Activated T-cell treated with anti-CD3 and anti-CD28 coated beads, Interleukin-2, amount 50 U/mL, for 72 hours (primary cell): ENCODE data around the gene FMNL3. TPM values are rescaled to one million over a fixed set of nuclear protein-coding genes. Genes with fewer than 3 reads are reported as not detected.
A peak's percentile ranks its signal among the peaks of the same experiment; 100 is the strongest.
"Not testable (repeated sequence)": the region's sequence is repeated elsewhere in the genome, so short reads cannot be mapped to it uniquely, and the experiment has no call there.

ENCODE experiments used
- ATAC-seq, 2 donors: fragments of 150-1000 bp; cut with Tn5 transposase; replicated peaks in 1 of 2; 2 replicates each; pipeline ENCODE4 v1.10.0; 2021; ENCODE audit warnings: moderate library complexity in 2 of 2, mild to moderate bottlenecking in 1 of 2
- DNase-seq, 2 donors: peaks; one replicate each; pipeline ENCODE4 v3.0.0; 2021 to 2022; ENCODE audit warnings: mixed read lengths in 1 of 2
- H3K27ac Mint-ChIP-seq: one replicate; pipeline ENCODE4 v1.8.0; 2022; ENCODE audit warnings: mild to moderate bottlenecking, moderate library complexity, mixed read lengths
- H3K27me3 Mint-ChIP-seq: one replicate; pipeline ENCODE4 v1.8.0; 2022; ENCODE audit warnings: low read depth, mixed read lengths
- H3K36me3 Mint-ChIP-seq, 2 donors: one replicate each; pipeline ENCODE4 v1.8.0; 2022; ENCODE audit warnings: mixed read lengths in 2 of 2, mild to moderate bottlenecking in 1 of 2; ENCODE audit not compliant: insufficient read depth in 2 of 2
- H3K4me1 Mint-ChIP-seq: one replicate; pipeline ENCODE4 v1.8.0; 2022; ENCODE audit warnings: low read depth, mixed read lengths
- H3K4me3 Mint-ChIP-seq, 2 donors: one replicate each; pipeline ENCODE4 v1.8.0; 2022; ENCODE audit warnings: mild to moderate bottlenecking in 2 of 2, mixed read lengths in 2 of 2, moderate library complexity in 2 of 2
- H3K9me3 Mint-ChIP-seq, 2 donors: one replicate each; pipeline ENCODE4 v1.8.0; 2022; ENCODE audit warnings: mixed read lengths in 2 of 2
- total RNA-seq, 2 donors: library from RNA; stranded (reverse); gene quantifications; one replicate each; pipeline ENCODE4 v1.2.3, GENCODE V29; 2022

Gene FMNL3
- total RNA-seq, 2 donors from 2014 or later, result 40.6 to 42.0 TPM

DNA sequence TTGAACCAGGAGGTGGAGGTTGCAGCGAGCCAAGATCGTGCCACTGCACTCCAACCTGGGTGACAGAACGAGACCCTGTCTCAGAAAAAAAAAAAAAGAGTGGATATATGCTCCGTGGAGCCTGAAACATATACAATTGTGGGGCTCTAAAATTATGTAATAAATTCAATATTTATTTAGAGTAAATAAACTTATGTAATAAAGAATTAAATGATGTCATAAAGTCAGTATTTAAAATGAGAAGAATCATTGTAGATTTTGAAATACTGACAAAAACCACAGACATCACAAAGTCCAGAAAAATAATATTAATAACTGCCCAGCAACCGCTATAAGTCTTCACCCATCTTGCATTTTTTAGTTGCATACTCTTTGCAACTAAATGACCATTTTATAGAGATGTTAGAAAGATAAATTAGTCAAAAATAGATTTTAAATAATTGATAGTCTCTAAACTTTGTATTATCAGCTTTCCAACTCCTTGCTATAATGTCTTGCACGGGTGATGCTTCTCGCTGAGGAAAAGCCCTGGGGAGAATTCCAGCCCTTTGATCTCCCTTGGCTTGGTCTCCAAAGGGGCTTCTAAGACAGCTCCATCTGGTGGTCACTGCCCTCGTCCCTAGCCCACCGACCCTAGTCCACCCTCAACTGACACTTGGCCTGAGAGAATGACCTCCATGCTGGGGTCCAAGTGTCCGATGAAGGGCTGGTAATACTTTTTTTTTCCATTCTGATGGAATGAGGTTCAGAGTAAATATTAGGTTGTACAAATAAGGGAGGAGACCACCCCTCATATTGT lies 26.2 kb upstream of the FMNL3 start:
- Mint-ChIP-seq H3K27ac (no peak overlapping the region), H3K4me3 (no peak overlapping the region), H3K4me1 (no peaks in the 10 kb centered on the region), H3K27me3 (no peaks in the 10 kb centered on the region), H3K9me3 (peaks cover 2 to 5% of the 10 kb centered on the region in 2 donors), H3K36me3 (peaks cover 4% of the 10 kb centered on the region in 2 donors)
- ATAC-seq (no peak), DNase-seq (no peak)

DNA sequence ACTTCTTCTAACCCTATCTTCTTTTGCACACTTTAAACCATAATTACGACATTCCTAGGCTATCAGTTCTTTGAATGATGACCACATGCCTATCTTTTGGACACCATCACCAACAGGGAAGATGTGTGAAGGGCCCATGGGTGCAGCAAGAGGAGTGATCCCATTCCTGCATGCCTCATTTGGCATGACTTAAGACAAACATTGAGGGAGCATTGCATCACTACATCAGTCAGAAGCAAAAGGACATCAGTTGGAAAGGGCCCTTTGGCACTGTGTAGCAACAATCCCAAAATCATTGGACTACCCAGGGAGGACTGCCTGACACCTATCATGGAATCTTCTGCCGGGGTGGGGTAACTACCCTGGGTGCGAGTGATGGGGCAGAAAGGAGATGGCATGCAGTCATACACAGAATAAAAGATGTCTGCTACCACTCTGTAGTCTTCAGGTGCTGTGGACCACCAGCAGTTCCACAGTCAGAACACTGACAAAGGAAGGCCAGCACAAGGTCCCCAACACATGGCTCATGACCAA lies 23.4 kb upstream of the FMNL3 start:
- peaks cover 4% of the 10 kb centered on the region in 2 donors for H3K36me3 Mint-ChIP-seq
- H3K4me3 Mint-ChIP-seq, result no peak overlapping the region
- H3K9me3 Mint-ChIP-seq, result peaks cover 2 to 5% of the 10 kb centered on the region in 2 donors
- H3K4me1 Mint-ChIP-seq, result no peaks in the 10 kb centered on the region
- DNase-seq, result no peak
- no peak for ATAC-seq
- H3K27ac Mint-ChIP-seq, result no peak overlapping the region
- peaks cover 5% of the 10 kb centered on the region for H3K27me3 Mint-ChIP-seq

DNA sequence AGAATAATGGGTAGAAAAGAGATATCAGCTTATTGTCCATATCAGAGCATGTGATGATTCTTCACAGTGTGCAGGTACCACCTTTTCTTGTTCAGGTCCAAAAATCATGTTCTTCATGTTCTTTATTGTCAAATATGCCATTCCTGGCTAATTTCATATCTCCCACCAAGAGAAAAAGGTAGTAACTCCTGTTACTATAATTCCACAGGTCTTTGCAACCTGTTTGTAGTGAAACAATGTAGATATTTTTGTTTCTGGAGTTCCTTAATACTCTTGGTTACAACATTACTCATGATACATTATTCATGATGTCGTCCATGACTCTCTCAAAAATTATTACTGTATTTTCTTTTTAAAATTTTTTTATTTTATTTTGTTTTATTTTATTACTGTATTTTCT lies 22.8 kb upstream of the FMNL3 start:
- ATAC-seq, result no peak
- peaks cover 1 to 3% of the 10 kb centered on the region in 2 donors for H3K9me3 Mint-ChIP-seq

DNA sequence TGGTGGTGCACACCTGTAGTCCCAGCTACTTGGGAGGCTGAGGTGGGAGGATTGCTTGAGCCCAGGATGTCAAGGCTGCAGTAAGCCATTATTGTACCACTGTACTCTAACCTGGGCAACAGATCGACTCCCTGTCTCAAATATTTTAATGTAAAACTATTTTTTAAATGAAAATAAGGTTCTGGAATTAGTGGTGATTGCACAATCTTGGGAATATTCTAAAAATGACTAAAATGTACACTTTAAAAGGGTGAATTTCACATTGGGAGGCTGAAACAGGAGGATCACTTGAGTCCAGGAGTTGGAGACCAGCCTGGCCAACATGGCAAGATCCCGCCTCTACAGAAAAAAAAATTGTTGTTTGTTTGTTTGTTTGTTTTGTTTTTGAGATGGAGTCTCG lies 21.2 kb upstream of the FMNL3 start:
- Mint-ChIP-seq H3K27ac (no peak overlapping the region), H3K9me3 (no peaks in the 10 kb centered on the region), H3K27me3 (peaks cover 5% of the 10 kb centered on the region), H3K36me3 (no peaks in the 10 kb centered on the region), H3K4me3 (no peak overlapping the region), H3K4me1 (no peaks in the 10 kb centered on the region)
- ATAC-seq, result no peak
- DNase-seq, result no peak

More for the DNA sequence above, 22.8 kb upstream of the FMNL3 start:
- DNase-seq, result no peak
- Mint-ChIP-seq H3K27ac (no peak overlapping the region), H3K4me1 (no peaks in the 10 kb centered on the region), H3K27me3 (peaks cover 5% of the 10 kb centered on the region), H3K4me3 (no peak overlapping the region), H3K36me3 (peaks cover 4% of the 10 kb centered on the region in 2 donors)

DNA sequence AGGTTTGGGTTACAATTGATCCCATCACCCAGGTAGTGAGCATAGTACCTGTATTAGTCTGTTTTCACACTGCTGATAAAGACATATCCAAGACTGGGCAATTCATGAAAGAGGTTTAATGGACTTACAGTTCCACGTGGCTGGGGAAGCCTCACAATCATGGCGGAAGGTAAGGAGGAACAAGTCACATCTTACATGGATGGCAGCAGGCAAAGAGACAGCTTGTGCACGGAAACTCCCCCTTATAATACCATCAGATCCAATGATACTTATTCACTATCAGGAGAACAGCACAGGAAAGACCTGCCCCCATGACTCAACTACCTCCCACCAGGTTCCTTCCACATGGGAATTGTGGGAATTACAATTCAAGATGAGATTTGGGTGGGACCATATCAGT lies 14.2 kb upstream of the FMNL3 start:
- not testable (repeated sequence) for ATAC-seq, H3K27ac Mint-ChIP-seq, DNase-seq, H3K9me3 Mint-ChIP-seq, H3K4me3 Mint-ChIP-seq, H3K36me3 Mint-ChIP-seq, H3K4me1 Mint-ChIP-seq
- H3K27me3 Mint-ChIP-seq, result peaks cover 10% of the 10 kb centered on the region

DNA sequence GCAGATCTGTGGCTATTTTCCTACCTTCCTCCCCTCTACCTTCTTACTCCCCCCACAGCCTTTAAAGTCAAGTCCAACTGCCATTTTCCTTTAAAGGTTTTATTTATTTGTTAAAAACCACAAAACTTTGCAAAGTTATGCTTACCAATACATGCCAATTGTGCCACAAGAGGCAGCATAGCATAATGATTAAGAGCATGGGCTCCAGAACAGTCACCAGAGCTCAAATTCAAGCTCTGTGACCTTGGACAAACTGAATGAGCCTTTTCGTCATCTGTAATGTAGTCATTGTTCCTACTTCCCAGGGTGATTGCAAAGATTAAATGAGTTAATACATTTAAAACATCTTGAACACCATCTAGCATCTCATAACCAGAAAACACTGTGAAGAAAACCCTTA lies 13.0 kb upstream of the FMNL3 start:
- H3K9me3 Mint-ChIP-seq, result no peaks in the 10 kb centered on the region
- no peak overlapping the region for H3K4me3 Mint-ChIP-seq
- H3K4me1 Mint-ChIP-seq, result no peaks in the 10 kb centered on the region
- H3K36me3 Mint-ChIP-seq, result no peaks in the 10 kb centered on the region
- DNase-seq (no peak), ATAC-seq (no peak)
- H3K27me3 Mint-ChIP-seq, result peaks cover 10% of the 10 kb centered on the region
- no peak overlapping the region for H3K27ac Mint-ChIP-seq

DNA sequence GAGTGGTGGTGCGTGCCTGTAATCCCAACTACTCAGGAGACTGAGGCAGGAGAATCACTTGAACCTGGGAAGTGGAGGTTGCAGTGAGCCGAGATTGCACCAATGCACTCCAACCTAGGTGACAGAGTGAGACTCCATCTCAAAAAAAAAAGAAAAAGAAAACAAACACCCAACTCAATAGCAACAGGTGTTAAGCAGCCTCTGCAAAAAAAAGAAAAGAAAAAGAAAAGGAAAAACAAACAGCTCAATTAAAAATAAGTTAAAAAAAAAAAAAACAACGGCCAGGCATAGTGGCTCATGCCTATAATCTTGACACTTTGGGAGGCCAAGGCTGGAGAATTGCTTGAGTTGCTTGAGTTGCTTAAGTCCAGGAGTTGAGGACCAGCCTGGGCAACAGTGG lies 10.6 kb upstream of the FMNL3 start:
- H3K4me1 Mint-ChIP-seq, H3K9me3 Mint-ChIP-seq, H3K4me3 Mint-ChIP-seq, DNase-seq, H3K27ac Mint-ChIP-seq, H3K36me3 Mint-ChIP-seq, ATAC-seq: not testable (repeated sequence)
- H3K27me3 Mint-ChIP-seq, result peaks cover 10% of the 10 kb centered on the region

DNA sequence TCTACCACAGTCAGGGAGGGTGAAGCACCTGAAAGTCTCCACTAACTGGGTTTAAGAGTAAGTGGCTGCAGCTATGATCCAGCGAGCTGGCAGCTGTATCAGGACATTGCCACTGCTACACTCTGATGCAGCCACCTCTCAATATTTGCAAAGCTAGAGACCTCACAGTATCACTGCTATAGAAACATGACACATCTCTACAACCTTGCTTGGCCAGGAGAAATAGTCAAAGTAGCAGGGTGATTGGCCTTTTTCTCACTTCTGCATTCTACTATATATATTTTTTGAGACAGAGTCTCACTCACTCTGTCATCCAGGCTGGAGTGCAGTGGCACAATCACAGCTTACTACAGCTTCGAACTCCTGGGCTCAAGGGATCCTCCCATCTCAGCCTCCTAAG lies 9.3 kb upstream of the FMNL3 start:
- Mint-ChIP-seq H3K9me3 (no peaks in the 10 kb centered on the region), H3K4me3 (no peak overlapping the region), H3K27ac (no peak overlapping the region), H3K36me3 (no peaks in the 10 kb centered on the region), H3K4me1 (no peaks in the 10 kb centered on the region), H3K27me3 (peaks cover 10% of the 10 kb centered on the region)
- no peak for ATAC-seq
- DNase-seq, result no peak

DNA sequence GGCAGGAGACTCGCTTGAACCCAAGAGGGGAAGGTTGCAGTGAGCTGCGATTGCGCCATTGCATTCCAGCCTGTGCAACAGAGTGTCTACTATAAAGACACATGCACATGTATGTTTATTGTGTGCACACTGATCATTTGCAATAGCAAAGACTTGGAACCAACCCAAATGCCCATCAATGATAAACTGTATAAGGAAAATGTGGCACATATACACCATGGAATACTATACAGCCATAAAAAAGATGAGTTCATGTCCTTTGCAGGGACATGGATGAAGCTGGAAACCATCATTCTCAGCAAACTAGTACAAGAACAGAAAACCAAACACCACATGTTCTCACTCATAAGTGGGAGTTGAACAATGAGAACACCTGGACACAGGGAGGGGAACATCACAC lies 6.7 kb upstream of the FMNL3 start:
- not testable (repeated sequence) for DNase-seq, H3K4me3 Mint-ChIP-seq, H3K4me1 Mint-ChIP-seq, ATAC-seq, H3K27ac Mint-ChIP-seq, H3K36me3 Mint-ChIP-seq, H3K9me3 Mint-ChIP-seq
- peaks cover 12% of the 10 kb centered on the region for H3K27me3 Mint-ChIP-seq

DNA sequence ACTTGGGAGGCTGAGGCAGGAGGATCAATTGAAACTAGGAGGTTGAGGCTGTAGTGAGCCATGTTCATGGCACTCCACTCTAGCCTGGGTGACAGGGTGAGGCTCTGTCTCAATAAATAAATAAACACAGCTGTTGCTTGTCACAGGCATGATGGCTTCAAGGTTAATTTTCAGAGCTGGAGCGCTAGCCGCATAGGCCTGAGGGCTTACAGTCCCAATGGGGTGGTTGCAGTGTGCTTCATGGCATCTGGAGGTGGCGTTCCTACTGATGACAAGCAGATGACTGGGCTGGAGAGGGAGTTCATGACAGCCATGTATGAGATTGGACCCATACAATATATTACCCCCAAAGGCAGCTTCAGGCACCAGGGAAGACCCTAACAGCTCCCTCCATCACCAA lies 1.6 kb upstream of the FMNL3 start:
- H3K9me3 Mint-ChIP-seq, result no peaks in the 10 kb centered on the region
- H3K27me3 Mint-ChIP-seq, result peaks cover 9% of the 10 kb centered on the region

DNA sequence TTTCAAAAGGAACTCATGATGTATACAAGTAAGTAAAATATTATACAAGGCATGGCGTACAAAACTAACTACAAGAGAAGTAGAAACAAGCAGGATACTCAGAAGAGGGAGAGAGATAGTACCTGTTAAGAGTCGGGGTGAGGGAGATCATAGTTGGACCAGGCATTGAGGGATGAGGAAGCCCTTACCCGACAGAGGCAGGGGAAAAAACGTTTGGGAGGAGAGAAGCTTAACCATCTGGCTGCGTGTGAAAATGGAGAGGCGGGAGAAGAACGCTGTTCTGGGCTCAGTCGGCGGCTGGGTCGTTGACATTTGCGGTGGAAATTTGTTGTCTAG lies 575 bp upstream of the FMNL3 start:
- H3K4me3 Mint-ChIP-seq, result peak overlapping the region; percentile 72 to 85
- H3K27ac Mint-ChIP-seq, result peak overlapping the region; percentile 94
- DNase-seq (no peak), ATAC-seq (no peak)
- H3K27me3 Mint-ChIP-seq, result peaks cover 9% of the 10 kb centered on the region
- H3K36me3 Mint-ChIP-seq, result no peaks in the 10 kb centered on the region
- H3K4me1 Mint-ChIP-seq, result peaks cover 39% of the 10 kb centered on the region
- H3K9me3 Mint-ChIP-seq, result no peaks in the 10 kb centered on the region

More for the DNA sequence above, 1.6 kb upstream of the FMNL3 start:
- Mint-ChIP-seq H3K4me3 (no peak overlapping the region), H3K27ac (no peak overlapping the region), H3K36me3 (no peaks in the 10 kb centered on the region), H3K4me1 (peaks cover 29% of the 10 kb centered on the region)
- ATAC-seq, result no peak
- no peak for DNase-seq

DNA sequence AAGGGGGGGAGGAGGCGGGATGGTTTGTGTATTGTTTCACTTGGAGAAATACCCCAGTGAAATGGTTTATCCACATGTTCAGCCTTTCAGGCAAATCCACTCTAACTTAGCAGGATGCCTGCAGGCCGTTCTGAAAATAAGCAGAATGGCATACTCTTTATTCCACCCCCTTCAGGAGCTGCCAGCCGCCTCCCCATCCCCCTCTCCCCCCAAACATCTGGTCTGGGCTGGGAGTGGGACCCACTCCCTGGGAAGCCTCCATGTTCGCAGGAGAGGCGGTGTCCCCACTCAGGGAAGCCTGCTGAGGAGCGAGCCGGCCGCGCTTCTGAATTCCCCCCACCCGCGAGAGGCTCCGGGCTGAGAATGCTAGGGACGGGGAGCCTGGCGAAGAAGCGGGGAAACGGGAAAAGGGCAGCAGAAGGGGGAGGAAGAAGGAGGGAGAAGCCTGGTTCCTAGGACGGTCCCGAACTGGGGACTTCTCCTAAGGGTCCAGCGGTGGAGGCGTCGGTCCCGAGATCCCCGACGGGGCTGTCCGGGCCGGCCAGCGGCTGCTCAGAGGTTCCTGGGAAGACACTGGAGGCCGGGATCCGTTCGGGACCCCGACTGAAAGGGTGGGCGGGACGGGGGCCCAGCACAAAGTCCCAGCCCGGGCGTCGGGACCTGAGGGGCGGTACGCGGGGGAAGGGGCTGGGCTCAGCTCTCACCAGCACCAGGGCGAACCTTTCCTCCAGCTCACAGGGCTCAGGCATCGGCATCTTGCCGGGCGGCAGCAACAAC lies 666 bp downstream of the FMNL3 start:
- Mint-ChIP-seq H3K4me3 (peak overlapping the region; percentile 96), H3K36me3 (no peaks in the 10 kb centered on the region), H3K27ac (no peak overlapping the region), H3K9me3 (no peaks in the 10 kb centered on the region), H3K27me3 (peaks cover 9% of the 10 kb centered on the region), H3K4me1 (peaks cover 52% of the 10 kb centered on the region)
- DNase-seq, result peak; percentile 18 to 32
- peak; percentile 30 to 35 for ATAC-seq

DNA sequence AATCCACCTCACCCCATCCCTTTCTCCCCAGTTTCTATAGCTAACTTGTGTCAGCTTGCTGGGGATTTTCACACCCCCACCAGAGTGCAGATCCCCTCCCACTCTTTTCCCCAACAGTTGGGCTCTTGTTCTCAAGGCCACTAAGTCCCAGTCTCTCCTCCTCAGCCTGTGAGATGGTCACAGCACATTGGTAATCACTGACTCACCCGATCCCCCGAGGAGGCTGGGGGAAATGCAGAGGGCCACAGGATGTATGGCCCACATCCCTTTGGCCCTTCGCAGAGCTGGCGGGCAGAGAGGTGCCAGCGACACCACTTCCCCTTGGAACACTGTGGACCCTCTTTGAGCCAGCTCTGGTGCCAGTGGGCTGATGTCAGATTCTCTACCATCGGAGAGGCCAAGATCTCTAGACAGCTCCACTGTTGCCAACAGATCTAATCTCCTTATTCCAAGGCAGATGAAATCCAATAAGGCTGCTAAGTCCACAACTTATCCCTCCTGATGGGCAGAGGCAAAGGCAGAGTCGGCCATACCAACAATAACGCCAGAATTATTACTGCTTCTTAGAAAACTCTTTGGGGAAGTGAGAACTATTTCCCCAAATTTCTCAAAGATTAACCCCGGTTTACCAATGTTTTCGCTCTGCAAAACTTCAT lies 1.6 kb downstream of the FMNL3 start:
- peak overlapping the region; percentile 96 for H3K4me3 Mint-ChIP-seq
- ATAC-seq (peak in 1 of 2 donors; percentile 25), DNase-seq (peak; percentile 59 to 61)
- H3K4me1 Mint-ChIP-seq, result peaks cover 53% of the 10 kb centered on the region
- H3K27ac Mint-ChIP-seq, result peak overlapping the region; percentile 21
- no peaks in the 10 kb centered on the region for H3K9me3 Mint-ChIP-seq
- H3K27me3 Mint-ChIP-seq, result peaks cover 9% of the 10 kb centered on the region
- no peaks in the 10 kb centered on the region for H3K36me3 Mint-ChIP-seq
